Occipital lobe (tissue), 2 donors: ENCODE measurements around the gene SLC35A2. TPM values are rescaled to one million over a fixed set of nuclear protein-coding genes. Genes with fewer than 3 reads are reported as not detected.
A peak's percentile ranks its signal among the peaks of the same experiment; 100 is the strongest.

Experiments used
- DNase-seq: peaks from one replicate; lab custom pipeline; 2025; lab: John Stamatoyannopoulos, UW
- total RNA-seq: library from RNA; depleted of rRNA; stranded (reverse); fragments of >200 nt; gene quantifications from one replicate; pipeline ENCODE4 v1.2.3, GENCODE V29; 2014

SLC35A2 gene
- total RNA-seq, 1 donor from 2014 or later, result 8.7 TPM

DNA sequence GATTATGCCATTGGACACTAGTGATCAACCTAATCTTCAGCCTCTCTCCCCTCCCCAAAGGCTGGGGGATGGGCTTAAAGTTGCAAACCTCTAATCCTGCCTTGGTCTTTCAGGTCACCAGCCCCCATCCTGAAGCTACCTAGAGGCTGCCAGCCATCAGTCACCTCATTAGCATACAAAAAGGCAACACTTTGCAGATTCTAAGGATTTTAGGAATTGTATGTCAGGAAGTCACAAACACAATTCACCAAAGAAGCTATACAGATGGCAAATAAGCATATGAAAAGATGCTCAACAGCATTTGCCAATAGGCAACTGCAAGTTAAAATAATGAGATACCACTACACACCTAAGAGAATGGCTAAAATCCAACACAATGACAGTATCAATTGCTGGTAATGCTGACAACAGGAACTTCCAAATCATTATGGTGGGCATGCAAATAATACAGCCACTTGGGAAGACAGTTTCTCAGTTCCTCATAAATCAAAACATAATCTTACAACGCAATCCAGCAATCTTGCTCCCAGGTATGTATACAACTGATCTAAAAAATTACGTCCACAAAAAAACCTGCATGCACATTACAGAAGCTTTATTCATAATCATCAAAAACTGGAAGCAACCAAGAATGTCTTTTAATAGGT is 16.4 kb upstream of the SLC35A2 start:
- DNase-seq, result no peak

DNA sequence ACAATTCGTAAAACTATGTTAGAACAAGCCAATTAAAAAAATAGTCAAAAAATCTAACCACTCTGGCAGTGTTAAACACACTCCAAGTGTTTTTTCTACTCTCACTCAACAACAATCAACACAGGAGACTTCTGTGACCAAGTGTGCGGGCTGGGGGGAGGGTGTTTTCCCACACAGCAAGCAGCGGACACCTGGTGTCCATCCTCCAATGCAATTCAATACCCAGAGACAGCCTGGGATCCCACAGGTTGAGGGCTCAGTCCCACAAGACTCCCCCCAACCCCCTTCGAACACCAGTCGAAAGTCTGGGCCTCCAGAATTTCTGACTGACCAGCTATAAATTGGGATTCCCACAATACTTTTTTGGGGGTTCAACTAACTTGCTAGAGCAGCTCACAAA is 15.7 kb upstream of the SLC35A2 start:
- DNase-seq, result no peak

DNA sequence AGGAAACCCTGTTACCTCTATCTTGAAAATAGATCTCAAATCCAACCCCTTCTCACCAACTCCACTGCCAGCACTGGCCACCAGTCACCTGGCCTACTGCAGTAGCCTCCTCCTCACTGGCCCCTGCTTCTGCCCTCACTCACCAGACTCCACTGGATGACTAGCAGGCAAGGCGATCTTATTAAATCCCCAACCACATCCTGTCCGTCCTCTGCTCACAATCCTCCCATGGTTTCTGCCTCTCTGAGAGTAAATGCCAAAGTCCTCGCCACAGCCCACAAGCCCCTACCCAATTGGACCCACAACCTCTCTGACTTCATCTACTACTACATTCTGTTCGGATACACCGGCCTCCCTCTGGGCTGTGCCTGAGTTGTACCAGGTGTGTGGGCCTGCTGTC is 12.8 kb upstream of the SLC35A2 start:
- no peak for DNase-seq

DNA sequence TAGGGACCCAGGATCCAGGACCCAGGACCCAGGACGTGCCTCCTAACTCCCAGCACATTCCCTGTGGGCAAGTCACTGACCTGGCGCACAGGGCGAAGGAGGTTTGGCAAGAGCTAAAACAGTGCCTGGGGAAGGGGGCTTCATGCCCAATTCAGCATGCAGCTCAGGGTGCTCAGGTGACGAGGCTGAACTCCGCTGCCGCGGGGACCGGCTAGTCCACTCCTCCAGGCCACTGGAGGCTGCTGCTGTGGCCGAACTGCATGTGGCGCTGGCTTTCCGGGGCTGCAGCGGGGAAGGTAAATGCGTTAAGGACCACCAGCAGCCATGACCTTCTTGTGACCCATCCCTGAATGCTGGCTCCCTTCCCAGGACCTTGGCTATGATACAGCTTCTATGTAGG is 12.3 kb upstream of the SLC35A2 start:
- DNase-seq, result no peak

DNA sequence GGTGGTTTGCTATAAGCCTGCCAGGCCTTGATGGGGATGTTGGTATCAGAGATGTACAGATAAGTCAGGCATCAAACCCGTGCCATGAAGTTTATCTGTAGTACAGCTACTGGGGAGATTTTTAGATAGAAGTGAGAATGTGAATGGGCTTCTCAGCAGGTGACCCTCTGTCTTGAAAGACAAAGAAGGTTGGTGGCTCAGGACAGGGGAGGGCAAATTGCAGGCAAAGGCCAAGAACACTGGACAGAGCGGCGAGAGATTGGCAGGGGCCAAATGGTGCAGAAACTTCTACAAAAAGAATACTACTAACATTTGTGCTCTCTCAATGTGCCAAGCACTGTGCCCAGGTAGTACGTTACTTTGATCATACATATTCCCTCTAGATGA is 9.3 kb upstream of the SLC35A2 start:
- DNase-seq, result no peak

DNA sequence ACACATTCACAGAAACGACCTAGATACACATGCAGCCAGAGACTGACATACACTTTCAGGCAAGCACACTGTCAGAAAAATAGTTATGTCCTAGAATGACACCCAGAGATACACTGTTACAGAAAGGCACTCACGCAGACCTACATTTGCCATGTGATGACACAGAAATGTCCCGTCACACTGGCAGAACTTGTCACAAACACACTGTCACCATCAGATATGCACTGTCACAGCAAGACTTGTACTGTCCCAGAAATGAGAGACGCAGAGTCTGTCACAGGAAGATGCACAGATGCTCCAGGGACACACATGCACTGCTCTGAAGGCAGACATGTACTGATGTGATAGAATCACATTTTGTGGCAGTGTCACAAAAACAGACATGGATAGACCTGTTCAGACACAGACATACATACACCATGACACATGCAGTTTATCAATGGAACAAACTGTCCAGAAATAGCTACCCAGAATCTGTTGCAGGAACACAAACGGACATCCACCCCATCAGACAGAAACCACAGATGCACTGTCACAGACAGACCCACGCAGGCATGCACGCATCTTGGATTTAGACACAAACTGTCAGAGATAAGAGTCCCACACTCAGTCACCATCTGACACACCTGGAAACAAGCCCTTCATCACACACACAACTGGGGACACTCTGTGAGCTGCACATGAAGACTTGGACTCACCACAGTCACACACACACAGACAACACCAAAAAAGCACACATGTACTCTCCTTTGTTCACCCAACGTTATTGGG is 8.7 kb upstream of the SLC35A2 start:
- no peak for DNase-seq

DNA sequence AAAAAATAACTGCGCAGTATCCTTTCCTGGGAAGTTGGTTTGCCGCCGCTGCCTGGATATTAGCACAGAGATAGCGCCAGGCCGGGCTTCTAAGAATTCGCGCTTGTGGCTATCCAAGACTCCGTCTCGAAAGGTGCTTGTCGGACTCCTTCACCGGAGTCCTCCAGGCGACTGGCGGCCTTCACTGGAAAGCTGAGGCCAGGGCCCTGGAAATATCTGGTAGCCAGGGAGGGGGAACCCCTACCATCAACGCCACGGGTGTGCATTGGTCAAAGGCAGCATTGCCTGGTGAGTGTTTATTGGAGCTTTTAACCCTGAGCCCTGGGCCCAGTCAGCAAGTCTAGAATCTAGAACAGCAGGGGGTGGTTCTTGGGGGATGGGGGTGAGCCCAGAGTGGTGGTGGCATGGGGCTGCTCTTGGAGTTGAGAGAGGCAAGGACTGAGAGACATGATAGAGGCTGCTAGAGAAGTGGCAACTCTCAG is 8.0 kb upstream of the SLC35A2 start:
- DNase-seq, result no peak

DNA sequence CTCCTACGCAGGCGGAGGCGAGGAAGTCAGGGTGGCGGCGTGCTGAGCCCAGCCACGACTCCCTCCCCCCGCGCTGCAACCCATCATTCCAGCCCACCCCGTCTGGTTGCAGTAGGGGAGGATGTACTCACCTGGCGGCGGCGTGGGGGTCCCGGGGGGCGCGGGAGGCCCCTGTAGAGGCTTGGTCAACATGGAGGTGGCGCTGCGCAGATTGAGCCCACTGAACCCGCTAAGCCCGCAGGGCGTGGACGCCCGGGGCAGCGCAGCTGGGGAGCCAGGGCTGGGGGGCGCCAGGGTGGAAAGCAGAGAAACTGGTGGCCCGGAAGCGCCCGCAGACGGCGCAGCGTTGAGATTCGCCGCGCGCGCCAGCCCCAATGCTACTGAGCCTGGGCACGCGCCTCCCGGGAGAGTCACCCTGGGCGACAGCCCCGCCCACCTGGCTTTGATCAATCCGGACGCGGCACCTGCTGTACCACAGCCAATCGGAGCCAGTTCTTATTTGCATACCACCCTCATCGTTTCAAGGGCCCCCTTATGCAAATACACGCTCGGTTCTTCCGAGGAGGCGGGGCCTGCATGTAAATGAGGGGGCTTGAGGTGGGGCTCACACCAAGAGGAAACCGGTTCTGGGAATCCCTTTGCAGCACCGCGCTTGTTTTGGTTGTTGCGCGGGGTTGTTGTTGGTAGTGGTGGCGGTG is 7.3 kb upstream of the SLC35A2 start, which contains the start of gene PIM2:
PIM2 (minus strand) TSS at position 382 of the 698 bp plus-strand sequence; CDS start at position 192, 190 bp downstream.
- peak; percentile 83 for DNase-seq

DNA sequence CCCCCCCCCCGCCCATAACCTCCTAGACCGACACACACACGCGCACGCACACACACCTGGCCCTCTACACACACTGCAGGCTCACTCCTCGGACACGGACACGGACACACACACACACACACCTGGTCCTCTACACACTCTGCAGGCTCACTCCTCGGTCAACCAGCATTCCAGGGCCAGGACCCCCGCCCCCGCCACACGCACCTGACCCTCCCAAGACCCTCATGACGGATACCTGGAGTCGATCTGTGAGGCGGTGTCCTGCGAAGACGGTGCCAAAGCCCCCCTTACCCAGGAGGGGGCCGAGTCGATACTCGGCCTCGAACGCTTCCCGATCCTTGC is 6.8 kb upstream of the SLC35A2 start:
- DNase-seq, result no peak

DNA sequence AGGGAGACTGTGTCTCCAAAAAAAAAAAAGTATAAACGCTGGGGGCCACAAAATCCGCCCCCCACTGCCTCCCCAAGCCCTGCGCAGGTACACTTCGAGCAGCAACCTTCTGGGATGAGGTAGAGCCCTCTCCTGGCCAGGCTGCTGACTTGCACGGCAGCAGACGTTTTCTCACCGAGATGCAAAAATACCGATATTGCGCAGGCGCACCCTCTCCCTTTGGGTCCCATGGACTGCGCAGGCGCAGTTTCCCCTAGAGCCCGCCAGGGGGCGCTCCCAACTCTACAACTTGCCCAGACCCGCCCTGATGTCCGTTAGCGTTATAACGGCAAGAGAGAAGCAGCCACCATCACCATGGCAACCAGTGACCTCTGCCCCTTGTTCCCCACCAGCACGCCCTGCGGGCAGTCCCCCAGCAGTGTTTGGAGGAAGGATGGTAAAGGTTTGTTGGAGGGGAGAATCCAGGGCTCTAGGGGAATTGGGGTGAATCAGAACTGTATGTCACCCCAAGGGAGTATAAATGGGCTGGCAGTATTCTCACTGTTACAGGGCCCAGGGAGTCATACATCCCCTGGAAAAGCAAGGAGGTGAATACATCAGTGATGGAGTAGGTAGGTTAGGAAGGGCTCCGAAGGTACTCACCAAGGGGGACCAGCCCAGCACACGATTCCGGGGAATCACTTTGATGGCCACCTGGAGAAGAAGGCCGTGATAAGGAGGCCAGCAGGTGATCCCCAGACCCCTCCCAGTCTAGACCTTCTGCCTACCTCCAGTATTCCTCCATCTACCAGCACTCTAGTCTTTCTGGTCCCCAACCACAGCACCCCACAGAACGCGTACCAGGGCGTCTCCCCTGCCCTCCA is 5.9 kb upstream of the SLC35A2 start:
- DNase-seq, result peak; percentile 74

DNA sequence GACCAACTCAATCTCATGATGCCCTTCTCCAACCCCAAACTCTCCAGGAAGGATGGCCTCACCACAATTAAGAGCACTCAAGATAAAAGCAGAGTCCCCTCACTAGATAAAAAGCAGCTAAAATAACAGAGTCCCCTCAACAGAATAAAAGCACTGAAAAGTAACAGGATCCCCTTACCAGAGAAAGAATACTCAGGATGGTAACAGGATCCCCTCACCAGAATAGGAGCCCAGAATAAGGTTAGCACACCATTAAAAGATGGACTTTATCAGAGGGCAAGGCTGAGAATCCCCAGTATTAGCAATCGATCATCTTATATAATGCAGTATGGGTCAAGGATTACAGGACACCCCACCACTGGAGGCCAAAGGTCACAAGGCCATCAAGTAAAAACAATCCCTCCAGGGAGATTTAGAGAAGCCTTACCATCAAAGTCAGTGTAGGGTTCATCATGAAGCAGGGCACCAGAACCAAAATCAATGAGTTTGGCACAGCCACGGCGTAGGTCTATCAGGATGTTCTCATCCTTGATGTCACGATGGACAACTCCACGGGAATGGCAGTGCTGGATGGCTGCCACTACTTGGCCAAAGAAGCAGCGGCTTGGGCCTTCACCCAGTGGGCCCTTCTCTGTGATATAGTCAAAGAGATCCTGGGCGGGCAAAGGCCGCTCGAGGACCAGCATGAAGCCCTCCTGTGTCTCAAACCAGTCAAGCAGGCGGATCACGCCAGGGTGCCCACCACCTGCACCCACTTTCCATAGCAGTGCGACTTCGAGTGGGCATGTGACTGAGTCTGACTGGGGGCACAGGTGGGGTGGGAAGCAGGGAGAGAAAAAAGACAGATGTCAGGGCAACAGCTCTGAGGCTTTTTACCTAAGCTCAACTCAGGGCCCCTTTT is 3.4 kb upstream of the SLC35A2 start:
- DNase-seq, result no peak

DNA sequence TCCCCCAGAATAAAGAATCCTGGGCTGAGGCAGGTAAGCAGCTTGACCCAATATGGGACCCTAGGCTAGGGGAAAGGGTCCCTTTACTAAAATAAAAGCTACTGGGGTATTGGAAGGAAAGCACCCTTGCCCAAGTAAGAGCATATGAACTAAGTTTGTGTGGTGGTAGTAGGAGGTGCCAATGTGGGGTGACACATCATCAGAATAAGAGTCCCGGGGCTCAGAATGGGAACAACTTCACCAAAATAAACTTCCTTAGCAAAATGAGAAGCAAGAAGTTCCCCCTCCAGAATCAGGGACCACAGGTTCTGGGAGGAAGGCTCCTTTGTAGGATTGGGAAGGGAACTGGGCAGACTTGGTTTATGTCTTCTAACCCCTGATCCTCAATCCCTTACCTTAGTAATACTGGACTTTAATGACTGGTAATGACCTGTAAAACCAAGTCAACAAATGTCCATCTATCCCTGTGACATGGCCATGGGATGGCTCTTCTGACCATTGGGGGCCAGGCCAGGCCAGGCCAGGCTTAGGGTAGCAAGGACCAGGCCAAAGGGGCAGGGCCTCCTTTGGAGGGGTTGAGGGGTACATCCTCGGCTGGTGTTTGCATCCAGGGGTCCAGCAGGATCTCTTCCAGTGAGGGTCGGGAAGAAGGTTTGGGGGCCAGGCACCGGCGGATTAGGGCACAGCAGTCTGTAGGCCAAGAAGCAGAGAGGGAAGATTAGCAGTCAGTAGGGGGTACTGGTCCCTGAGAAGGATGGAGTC is 2.3 kb upstream of the SLC35A2 start:
- DNase-seq, result no peak

DNA sequence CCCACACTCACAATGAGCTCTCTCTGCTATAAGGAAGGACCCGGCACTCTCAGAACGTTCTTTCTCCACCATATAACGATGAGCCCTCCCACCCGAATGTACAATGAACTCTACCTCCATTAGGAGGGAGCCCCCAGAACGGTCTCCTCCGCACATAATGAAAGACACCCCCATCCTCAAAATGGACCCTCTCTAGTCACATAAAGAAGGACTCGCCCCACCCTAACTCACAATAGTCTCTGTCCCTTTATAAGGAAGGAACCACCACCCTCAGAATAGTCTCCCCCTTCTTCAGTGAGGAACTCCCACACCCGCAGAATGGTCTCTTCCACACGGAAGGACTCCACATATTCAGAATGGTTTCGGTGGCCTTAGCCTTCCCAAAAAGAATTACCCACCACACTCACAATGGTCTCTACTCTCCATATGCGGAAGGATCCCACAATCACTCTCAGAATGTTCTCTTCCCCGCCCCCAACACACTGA is 477 bp downstream of the SLC35A2 start:
- no peak for DNase-seq

DNA sequence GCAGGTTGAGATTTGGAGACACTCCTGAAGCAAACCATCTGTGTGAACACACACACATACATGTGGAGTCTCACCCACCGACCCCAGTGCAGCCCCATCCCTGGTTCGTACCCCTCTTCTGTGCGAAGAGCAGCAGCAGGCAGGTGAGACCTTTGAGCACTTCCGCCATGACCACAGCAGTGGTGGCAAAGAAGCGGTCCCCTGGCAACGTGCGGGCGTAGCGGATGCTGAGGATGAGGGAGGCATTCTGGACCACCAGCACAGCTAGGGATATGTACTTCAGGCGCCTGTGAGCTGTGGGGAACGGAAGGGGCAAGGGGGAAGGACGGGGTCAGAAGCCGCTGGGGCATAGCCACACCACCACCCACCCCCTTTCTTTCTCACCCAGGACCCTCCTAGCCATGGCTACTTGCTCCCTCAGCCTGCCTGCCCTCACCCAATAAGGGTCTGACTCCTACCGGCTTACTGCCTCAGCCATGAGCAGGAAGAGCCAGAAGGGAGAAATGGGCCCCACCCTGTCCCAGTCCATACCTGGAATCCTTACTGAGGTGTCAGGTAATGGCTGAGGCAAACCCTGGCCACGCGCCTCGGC is 1.6 kb downstream of the SLC35A2 start:
- DNase-seq, result no peak

DNA sequence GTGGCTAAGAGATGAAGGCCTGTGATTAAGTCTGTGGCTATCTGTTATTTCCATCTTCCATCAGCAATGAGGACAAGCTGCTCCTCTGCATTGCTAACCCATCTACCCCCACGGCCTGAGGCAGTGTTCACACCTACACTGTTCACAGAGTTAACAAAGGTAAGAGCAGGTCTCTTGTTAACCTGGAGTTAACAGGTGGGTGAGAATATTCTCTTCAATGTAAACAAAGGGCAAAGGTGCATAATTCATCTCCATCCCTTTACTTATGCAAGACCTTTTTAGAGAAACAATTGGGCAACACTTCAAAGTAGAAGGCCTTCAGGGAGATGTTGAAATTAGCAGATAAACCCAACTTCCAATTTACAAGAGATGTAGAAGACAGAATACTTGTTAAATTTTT is 2.8 kb downstream of the SLC35A2 start:
- no peak for DNase-seq

DNA sequence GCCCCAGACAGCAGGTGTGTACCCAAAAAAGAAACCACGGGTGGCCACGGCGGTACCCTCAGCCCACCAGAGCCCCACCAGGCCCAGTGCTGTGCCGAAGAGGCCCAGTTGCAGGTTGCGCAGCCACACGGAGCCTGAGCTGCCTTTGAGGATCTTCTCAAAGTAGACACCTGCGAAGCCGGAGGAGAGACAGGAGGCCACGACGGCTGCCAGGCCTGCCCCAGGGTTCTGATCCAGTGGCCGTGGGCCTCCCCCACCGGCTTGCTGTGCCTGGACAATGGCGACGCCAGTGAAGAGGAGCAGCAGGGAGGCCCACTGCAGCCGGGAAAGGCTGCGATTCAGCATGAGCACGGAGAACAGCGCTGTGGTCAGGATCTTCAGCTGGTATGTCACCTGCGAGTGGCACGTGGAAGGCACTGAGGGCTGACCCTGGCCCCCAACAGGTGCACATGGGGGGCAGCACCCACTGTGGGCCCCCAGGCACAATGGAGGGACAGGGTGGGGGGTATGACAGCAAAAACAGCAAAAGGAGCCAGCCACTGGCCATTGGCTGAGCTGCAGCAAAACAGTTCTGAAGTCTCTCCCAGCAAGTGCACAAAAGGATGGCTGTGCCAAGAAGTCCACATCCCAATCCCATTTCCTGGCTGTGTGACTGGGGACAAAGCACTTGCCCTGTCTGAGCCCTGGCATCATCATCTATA is 6.2 kb downstream of the SLC35A2 start:
- no peak for DNase-seq

DNA sequence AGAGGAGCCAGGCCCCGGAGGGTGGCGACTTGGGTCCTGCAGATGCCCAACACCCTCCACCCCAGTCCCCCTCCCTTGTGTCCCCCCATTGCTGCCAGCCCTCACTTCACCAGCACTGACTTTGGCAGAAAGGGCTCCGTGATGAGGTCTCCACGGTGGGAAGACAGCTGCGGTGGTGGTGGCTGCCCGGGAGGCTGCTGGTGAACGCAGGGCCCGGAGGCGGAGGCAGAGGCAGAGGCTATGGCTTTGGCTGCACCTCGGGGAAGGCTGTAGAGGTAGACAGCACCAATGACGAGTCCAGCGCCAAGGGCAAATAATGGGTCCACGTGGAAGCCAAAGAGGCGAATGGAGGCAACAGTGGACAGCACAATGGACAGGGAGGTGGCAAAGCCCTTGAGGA is 6.8 kb downstream of the SLC35A2 start:
- no peak for DNase-seq

DNA sequence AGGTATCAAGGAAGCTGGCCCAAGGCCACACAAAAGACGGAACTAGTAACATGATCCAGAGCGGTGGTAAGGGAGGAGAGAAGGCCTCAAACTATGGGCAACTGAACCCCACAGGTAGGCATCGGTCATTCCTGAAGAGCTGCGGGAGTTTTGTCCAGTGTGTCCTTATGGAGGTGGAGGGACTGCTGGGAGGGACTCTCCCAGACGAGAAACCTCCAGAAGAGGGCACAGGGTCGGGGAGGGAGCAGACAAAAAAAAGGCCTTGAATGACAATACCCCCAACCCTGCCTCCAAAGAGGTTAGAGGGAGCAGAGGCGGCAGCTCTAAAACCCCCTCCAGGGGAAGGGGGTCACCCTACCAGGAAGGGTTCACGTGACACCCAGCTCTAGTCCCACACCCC is 7.3 kb downstream of the SLC35A2 start:
- DNase-seq, result no peak

DNA sequence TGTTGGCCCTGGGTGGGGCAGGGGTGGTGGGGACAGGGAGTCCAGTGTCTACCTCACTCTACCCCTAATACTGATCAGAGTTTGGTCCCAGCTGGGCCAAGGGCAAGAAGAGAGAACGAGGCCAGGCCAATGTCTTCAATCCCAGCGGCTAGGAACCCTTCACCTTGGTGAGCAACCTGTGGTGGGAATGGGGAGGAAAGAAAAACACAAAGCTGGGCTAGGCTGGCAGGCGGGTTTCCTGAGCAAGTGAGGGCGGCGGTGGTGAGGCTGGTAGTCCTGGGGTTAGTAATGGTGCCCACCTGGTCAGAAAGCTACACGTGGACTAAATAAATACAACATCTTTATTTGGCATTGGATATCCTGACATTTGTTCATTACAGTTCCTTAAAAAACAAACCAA is 8.2 kb downstream of the SLC35A2 start:
- no peak for DNase-seq
